Right renal cortex interstitium (tissue), 3 donors: Measurements from ENCODE around the gene HDGFL3. TPM values are rescaled to one million over a fixed set of nuclear protein-coding genes. Genes with fewer than 3 reads are reported as not detected.

Experiments used
- DNase-seq, 3 donors: peaks; one replicate each; pipeline ENCODE4 v3.0.0-alpha.2; 2013; ENCODE audit warnings: low read depth in 3 of 3, low spot score in 2 of 3
- polyA plus RNA-seq, 3 donors: library from polyadenylated mRNA; unstranded; fragments of 120-200 nt; gene quantifications; one replicate each; pipeline ENCODE4 v1.2.1, GENCODE V29; 2013; ENCODE audit not compliant: insufficient read length in 3 of 3

The HDGFL3 gene
- polyA plus RNA-seq, 3 donors: 91.3 to 103 (median 98.7) TPM

- DNase-seq: no peak
Observed at GRCh38 chr15:83132861-83133523, 74.6 kb downstream of the HDGFL3 start.

GRCh38 chr15:83129791-83130190, 77.8 kb downstream of the HDGFL3 start:
- DNase-seq: no peak

GRCh38 chr15:83127547-83128150, 80.0 kb downstream of the HDGFL3 start:
- DNase-seq: no peak

GRCh38 chr15:83123529-83123928, 84.1 kb downstream of the HDGFL3 start:
- DNase-seq: no peak

GRCh38 chr15:83119968-83120581, 87.5 kb downstream of the HDGFL3 start:
- no peak for DNase-seq

- DNase-seq: no peak
Observed at GRCh38 chr15:83118968-83119367, 88.7 kb downstream of the HDGFL3 start.

- DNase-seq: no peak
Observed at GRCh38 chr15:83118291-83118827, 89.3 kb downstream of the HDGFL3 start.

GRCh38 chr15:83115831-83116565, 91.6 kb downstream of the HDGFL3 start:
- DNase-seq: no peak

GRCh38 chr15:83115410-83115809, 92.2 kb downstream of the HDGFL3 start:
- no peak for DNase-seq

- no peak for DNase-seq
Observed at GRCh38 chr15:83114856-83115255, 92.8 kb downstream of the HDGFL3 start.

GRCh38 chr15:83113881-83114674, 93.5 kb downstream of the HDGFL3 start:
- no peak for DNase-seq

- DNase-seq: no peak
Observed at GRCh38 chr15:83112956-83113299, 94.7 kb downstream of the HDGFL3 start.

- DNase-seq: no peak
Observed at GRCh38 chr15:83112233-83112955, 95.2 kb downstream of the HDGFL3 start.

- DNase-seq: no peak
Observed at GRCh38 chr15:83111149-83111548, 96.5 kb downstream of the HDGFL3 start.

- DNase-seq: no peak
Observed at GRCh38 chr15:83110381-83110780, 97.2 kb downstream of the HDGFL3 start.

- DNase-seq: no peak
Observed at GRCh38 chr15:83109532-83109931, 98.1 kb downstream of the HDGFL3 start.

- DNase-seq: no peak
Observed at GRCh38 chr15:83108266-83109219, 99.1 kb downstream of the HDGFL3 start.

GRCh38 chr15:83107841-83108181, 99.8 kb downstream of the HDGFL3 start:
- no peak for DNase-seq
